T-cell (primary cell): ENCODE results near the gene ZKSCAN8. TPM values are rescaled to one million over a fixed set of nuclear protein-coding genes. Genes with fewer than 3 reads are reported as not detected.
"Not testable (repeated sequence)": the region's sequence is repeated elsewhere in the genome, so short reads cannot be mapped to it uniquely, and the experiment has no call there.

Source experiments
- ATAC-seq, 4 experiments: fragments of 200-7000 bp in 3 of 4; fragments of 150-1000 bp in 1 of 4; cut with Tn5 transposase; replicated peaks in 1 of 4; 1 replicate in 3 of 4; 2 replicates in 1 of 4; pipeline ENCODE4 v1.10.0; 2021; ENCODE audit warnings: moderate library complexity in 3 of 4, mild to moderate bottlenecking in 2 of 4, moderate number of reproducible peaks in 1 of 4
- CTCF ChIA-PET, 2 donors: fragments of 300-600 bp; sonication (Branson Sonifier 250); formaldehyde crosslinking; loops; one replicate each; lab custom pipeline; 2022; ENCODE audit warnings: antibody characterized with exemption in 2 of 2; lab: Charles Lee
- POLR2A ChIA-PET, 2 donors: fragments of 300-600 bp; sonication (Branson Sonifier 250); formaldehyde crosslinking; loops; one replicate each; lab custom pipeline; 2022; ENCODE audit warnings: antibody characterized with exemption in 2 of 2; lab: Charles Lee
- DNase-seq, 35 experiments: peaks; one replicate each; pipeline versions ENCODE4 v3.0.0 to v3.0.0-alpha.2; 2013 to 2023
- H3K27ac ChIP-seq: one replicate; pipeline ENCODE4 v1.5.1; 2013; ENCODE audit warnings: low read length
- H3K27me3 ChIP-seq, 2 experiments: replicated peaks in 1 of 2; 1 replicate in 1 of 2; 2 replicates in 1 of 2; pipeline versions ENCODE4 v1.6.1 to v1.7.0; 2013; ENCODE audit warnings: low read length in 1 of 2, mixed read lengths in 1 of 2; ENCODE audit not compliant: control insufficient read depth in 2 of 2, insufficient read depth in 2 of 2; ENCODE audit errors: extremely low read depth in 1 of 2
- H3K36me3 ChIP-seq, 2 donors: 1 replicate in 1 of 2; 2 replicates in 1 of 2; pipeline versions ENCODE4 v1.6.1 to v1.7.0; 2013; ENCODE audit warnings: low read length in 1 of 2; ENCODE audit not compliant: control insufficient read depth in 2 of 2, insufficient read depth in 1 of 2; ENCODE audit errors: extremely low read depth in 1 of 2
- H3K4me1 ChIP-seq, 2 experiments: 1 replicate in 1 of 2; 2 replicates in 1 of 2; pipeline versions ENCODE4 v1.6.1 to v1.7.0; 2013; ENCODE audit warnings: low read length in 2 of 2, mixed read lengths in 1 of 2; ENCODE audit not compliant: insufficient read depth in 2 of 2, control insufficient read depth in 1 of 2; ENCODE audit errors: extremely low read depth in 1 of 2
- H3K4me3 ChIP-seq, 2 donors: 1 replicate in 1 of 2; 2 replicates in 1 of 2; pipeline versions ENCODE4 v1.5.1 to v1.7.0; 2013; ENCODE audit warnings: mild to moderate bottlenecking in 2 of 2, low read length in 1 of 2, moderate library complexity in 1 of 2; ENCODE audit not compliant: control insufficient read depth in 1 of 2; ENCODE audit errors: extremely low read depth in 1 of 2
- H3K9me3 ChIP-seq: 2 replicates; pipeline ENCODE4 v1.7.0; 2013
- H3K27ac Mint-ChIP-seq, 2 donors: one replicate each; pipeline ENCODE4 v1.8.0; 2020 to 2021; ENCODE audit warnings: mild to moderate bottlenecking in 2 of 2, mixed read lengths in 2 of 2
- H3K27me3 Mint-ChIP-seq, 2 donors: one replicate each; pipeline ENCODE4 v1.8.0; 2021 to 2022; ENCODE audit warnings: mixed read lengths in 2 of 2
- H3K36me3 Mint-ChIP-seq: one replicate; pipeline ENCODE4 v1.8.0; 2021; ENCODE audit warnings: mixed read lengths
- H3K4me1 Mint-ChIP-seq, 3 donors: one replicate each; pipeline ENCODE4 v1.8.0; 2020 to 2022; ENCODE audit warnings: mixed read lengths in 3 of 3, mild to moderate bottlenecking in 1 of 3
- H3K4me3 Mint-ChIP-seq, 3 donors: one replicate each; pipeline ENCODE4 v1.8.0; 2020 to 2022; ENCODE audit warnings: mild to moderate bottlenecking in 3 of 3, mixed read lengths in 3 of 3, moderate library complexity in 3 of 3
- H3K9me3 Mint-ChIP-seq, 3 donors: one replicate each; pipeline ENCODE4 v1.8.0; 2020 to 2022; ENCODE audit warnings: mixed read lengths in 3 of 3
- WGBS: methylation state at CpG from one replicate; pipeline ENCODE4 v1.1.5; 2013; ENCODE audit warnings: missing lambda C conversion rate; ENCODE audit not compliant: insufficient coverage; 5-methylcytosine and 5-hydroxymethylcytosine counted together
- total RNA-seq, 35 experiments: library from RNA in 6 of 35; stranded (reverse) in 6 of 35; fragments of 120-200 nt in 1 of 35; gene quantifications; one replicate each; pipeline versions ENCODE4 v1.2.1 to v1.2.4 and lab custom pipeline; 2013 to 2026

Gene ZKSCAN8
- total RNA-seq, 5 donors from 2014 or later (not counting 1 experiment from before 2014, with no cell fraction given) = 23.3 to 35.7 (median 35.0) TPM

GRCh38 chr6:28122283-28122682 is 19.4 kb upstream of the ZKSCAN8 start:
- POLR2A ChIA-PET, H3K9me3 ChIP-seq, ATAC-seq, DNase-seq, H3K4me3 ChIP-seq, H3K4me3 Mint-ChIP-seq, H3K27me3 ChIP-seq, H3K9me3 Mint-ChIP-seq, H3K27me3 Mint-ChIP-seq, H3K27ac ChIP-seq: not testable (repeated sequence)
- 95% methylated on average over 5 of the region's 5 CpGs for WGBS
- CTCF ChIA-PET = interaction anchor here in 1 of 2 donors (0.9 kb wide), 1 partner anchor 19 kb away, joined by 4 read pairs; the partner anchor contains the start of gene ZKSCAN8
- H3K36me3 ChIP-seq = peaks cover 0 to 33% of the 10 kb centered on the region in 2 donors
- Mint-ChIP-seq H3K36me3 (peaks cover 32% of the 10 kb centered on the region), H3K4me1 (peaks cover 32 to 45% (median 40%) of the 10 kb centered on the region in 3 donors), H3K27ac (peak overlapping the region in 1 of 2 donors; percentile 34)
- peaks cover 9 to 14% of the 10 kb centered on the region in 2 experiments for H3K4me1 ChIP-seq

GRCh38 chr6:28124350-28124970 is 17.2 kb upstream of the ZKSCAN8 start, which contains the start of gene ZSCAN16:
TSS of gene ZSCAN16 (plus strand) at chr6:28124609. CDS start at chr6:28125444, 835 bp downstream.
- Mint-ChIP-seq H3K4me3 (peak within 1 kb of the TSS; percentile 91 to 97 (median 97)), H3K36me3 (peaks cover 36% of the 10 kb centered on the region), H3K27me3 (no peaks in the 10 kb centered on the region), H3K9me3 (no peaks in the 10 kb centered on the region), H3K27ac (peak within 1 kb of the TSS; percentile 95 to 98), H3K4me1 (peaks cover 43 to 63% (median 55%) of the 10 kb centered on the region in 3 donors)
- POLR2A ChIA-PET = interaction anchor here (0.6 to 3.0 kb wide), 6 partner anchors 12 to 907 kb away, joined by 3 to 17 read pairs (median 4); partner anchors contain the start of gene ZKSCAN8 (in 1 of the 2)
- Histone ChIP-seq H3K4me1 (peaks cover 9 to 14% of the 10 kb centered on the region in 2 experiments), H3K27me3 (no peaks in the 10 kb centered on the region), H3K4me3 (peak within 1 kb of the TSS; percentile 69 to 93), H3K36me3 (peaks cover 0 to 39% of the 10 kb centered on the region in 2 donors), H3K27ac (peak within 1 kb of the TSS; percentile 87), H3K9me3 (no peaks in the 10 kb centered on the region)
- CTCF ChIA-PET = interaction anchor here in 1 of 2 donors (0.6 to 2.2 kb wide), 7 partner anchors 12 to 864 kb away, joined by 3 to 11 read pairs (median 5); no protein-coding TSS in a partner anchor
- WGBS = 0% methylated on average over 15 of the region's 28 CpGs
- DNase-seq = peak; percentile 33 to 80 (median 68)
- peak; percentile 72 to 97 (median 92) for ATAC-seq

GRCh38 chr6:28124971-28125353 is 16.7 kb upstream of the ZKSCAN8 start:
- ChIA-PET POLR2A (interaction anchor here (0.7 to 3.0 kb wide), 5 partner anchors 12 to 258 kb away, joined by 3 to 17 read pairs (median 5); partner anchors contain the start of gene ZKSCAN8 (in 1 of the 2)), CTCF (interaction anchor here in 1 of 2 donors (0.6 to 2.2 kb wide), 7 partner anchors 12 to 269 kb away, joined by 3 to 11 read pairs (median 5); no protein-coding TSS in a partner anchor)
- H3K9me3 Mint-ChIP-seq = no peaks in the 10 kb centered on the region
- peak overlapping the region; percentile 91 to 97 (median 97) for H3K4me3 Mint-ChIP-seq
- H3K27ac Mint-ChIP-seq = peak overlapping the region; percentile 95 to 98
- Histone ChIP-seq H3K9me3 (no peaks in the 10 kb centered on the region), H3K27me3 (no peaks in the 10 kb centered on the region), H3K36me3 (peaks cover 0 to 41% of the 10 kb centered on the region in 2 donors), H3K4me1 (peaks cover 9 to 14% of the 10 kb centered on the region in 2 experiments), H3K27ac (peak overlapping the region; percentile 87), H3K4me3 (peak overlapping the region; percentile 69 to 93)
- ATAC-seq (peak; percentile 21 to 79 (median 41)), DNase-seq (peak in 5 of 35 experiments; percentile 13 to 58 (median 20))
- peaks cover 45 to 64% (median 60%) of the 10 kb centered on the region in 3 donors for H3K4me1 Mint-ChIP-seq
- H3K27me3 Mint-ChIP-seq = no peaks in the 10 kb centered on the region
- WGBS = 0% methylated on average over 3 of the region's 6 CpGs
- peaks cover 37% of the 10 kb centered on the region for H3K36me3 Mint-ChIP-seq

GRCh38 chr6:28125401-28125800 is 16.3 kb upstream of the ZKSCAN8 start:
- Histone ChIP-seq H3K4me1 (peaks cover 9 to 14% of the 10 kb centered on the region in 2 experiments), H3K36me3 (peaks cover 0 to 41% of the 10 kb centered on the region in 2 donors), H3K27me3 (no peaks in the 10 kb centered on the region), H3K4me3 (no peak overlapping the region), H3K27ac (peak overlapping the region; percentile 87), H3K9me3 (no peaks in the 10 kb centered on the region)
- Mint-ChIP-seq H3K27me3 (no peaks in the 10 kb centered on the region), H3K4me3 (peak overlapping the region; percentile 91 to 97 (median 97)), H3K9me3 (no peaks in the 10 kb centered on the region), H3K27ac (peak overlapping the region; percentile 95 to 98), H3K4me1 (peaks cover 47 to 66% (median 61%) of the 10 kb centered on the region in 3 donors), H3K36me3 (peaks cover 32% of the 10 kb centered on the region)
- ChIA-PET POLR2A (interaction anchor here (0.7 to 3.0 kb wide), 4 partner anchors 11 to 259 kb away, joined by 3 to 17 read pairs (median 5); partner anchors contain the start of gene ZKSCAN8 (in 1 of the 2)), CTCF (interaction anchor here in 1 of 2 donors (0.6 to 2.2 kb wide), 7 partner anchors 11 to 269 kb away, joined by 3 to 11 read pairs (median 5); no protein-coding TSS in a partner anchor)
- WGBS = 35% methylated on average over 2 of the region's 4 CpGs
- DNase-seq = peak in 8 of 35 experiments; percentile 8 to 38 (median 32)
- peak in 1 of 4 experiments; percentile 47 for ATAC-seq

- DNase-seq (peak in 4 of 35 experiments; percentile 9 to 61 (median 16)), ATAC-seq (peak in 1 of 4 experiments; percentile 20)
- Mint-ChIP-seq H3K4me3 (no peak overlapping the region), H3K36me3 (peaks cover 9% of the 10 kb centered on the region), H3K27ac (peak overlapping the region; percentile 55 to 61), H3K4me1 (peaks cover 69 to 77% (median 70%) of the 10 kb centered on the region in 3 donors), H3K27me3 (no peaks in the 10 kb centered on the region), H3K9me3 (no peaks in the 10 kb centered on the region)
- H3K9me3 ChIP-seq = no peaks in the 10 kb centered on the region
- 87% methylated on average over 2 of the region's 3 CpGs for WGBS
- peaks cover 0 to 23% of the 10 kb centered on the region in 2 donors for H3K36me3 ChIP-seq
- no peak overlapping the region for H3K27ac ChIP-seq
- no peaks in the 10 kb centered on the region for H3K27me3 ChIP-seq
- POLR2A ChIA-PET = no interaction called here
- no peak overlapping the region for H3K4me3 ChIP-seq
- peaks cover 12 to 14% of the 10 kb centered on the region in 2 experiments for H3K4me1 ChIP-seq
- CTCF ChIA-PET = interaction anchor here in 1 of 2 donors (0.6 kb wide), 1 partner anchor 201 kb away, joined by 4 read pairs; no protein-coding TSS in a partner anchor
These were observed 7.7 kb upstream of the ZKSCAN8 start for GRCh38 chr6:28134015-28134414.

GRCh38 chr6:28134716-28135115 is 7.0 kb upstream of the ZKSCAN8 start:
- no CpG with 5 or more reads among the region's 1 CpG for WGBS
- peaks cover 67 to 70% (median 70%) of the 10 kb centered on the region in 3 donors for H3K4me1 Mint-ChIP-seq

More at GRCh38 chr6:28134716-28135115, 7.0 kb upstream of the ZKSCAN8 start:
- Histone ChIP-seq H3K4me1 (peaks cover 12 to 14% of the 10 kb centered on the region in 2 experiments), H3K4me3 (no peak overlapping the region), H3K36me3 (peaks cover 0 to 17% of the 10 kb centered on the region in 2 donors), H3K27me3 (no peaks in the 10 kb centered on the region), H3K27ac (peak overlapping the region; percentile 1), H3K9me3 (no peaks in the 10 kb centered on the region)
- DNase-seq (no peak), ATAC-seq (no peak)
- POLR2A ChIA-PET = interaction anchor here in 1 of 2 donors (0.5 to 0.6 kb wide), 2 partner anchors 31 to 244 kb away, joined by 3 to 5 read pairs; a partner anchor contains a TSS
- no peak overlapping the region for H3K4me3 Mint-ChIP-seq
- H3K9me3 Mint-ChIP-seq = no peaks in the 10 kb centered on the region
- CTCF ChIA-PET = interaction anchor here in 1 of 2 donors (0.6 kb wide), 1 partner anchor 201 kb away, joined by 4 read pairs; no protein-coding TSS in a partner anchor
- peaks cover 4% of the 10 kb centered on the region for H3K36me3 Mint-ChIP-seq
- no peaks in the 10 kb centered on the region for H3K27me3 Mint-ChIP-seq
- peak overlapping the region; percentile 55 to 61 for H3K27ac Mint-ChIP-seq
